Testis (tissue), 3 donors: ENCODE measurements around the gene ZSCAN2. TPM values are rescaled to one million over a fixed set of nuclear protein-coding genes. Genes with fewer than 3 reads are reported as not detected.

Experiments used
- DNase-seq: peaks from one replicate; pipeline ENCODE4 v3.0.0-alpha.2; 2019
- H3K27ac ChIP-seq, 2 donors: fragments of 200-600 bp; sonication (generic); one replicate each; pipeline ENCODE4 v1.5.1; 2019
- H3K27me3 ChIP-seq: fragments of 200-600 bp; sonication (generic); one replicate; pipeline ENCODE4 v1.5.1; 2019
- H3K36me3 ChIP-seq: fragments of 200-600 bp; sonication (generic); one replicate; pipeline ENCODE4 v1.5.1; 2017; ENCODE audit warnings: low read depth; ENCODE audit errors: missing control alignments
- H3K4me1 ChIP-seq: fragments of 200-600 bp; sonication (generic); one replicate; pipeline ENCODE4 v1.5.1; 2019
- H3K4me3 ChIP-seq, 2 donors: fragments of 200-600 bp; sonication (generic); one replicate each; pipeline ENCODE4 v1.5.1; 2017 to 2019
- H3K9me3 ChIP-seq: fragments of 200-600 bp; sonication (generic); one replicate; pipeline ENCODE4 v1.5.1; 2017
- CTCF ChIP-seq, 3 experiments: fragments of 450-650 bp in 2 of 3; fragments of 200-600 bp in 1 of 3; sonication (generic) in 1 of 3; IDR thresholded peaks; one replicate each; pipeline ENCODE4 v1.5.1; 2016 to 2019; ENCODE audit warnings: antibody characterized with exemption in 3 of 3, mild to moderate bottlenecking in 2 of 3, moderate library complexity in 1 of 3
- POLR2A ChIP-seq: fragments of 450-650 bp; IDR thresholded peaks from one replicate; pipeline ENCODE4 v1.6.1; 2017; ENCODE audit warnings: antibody characterized with exemption, mild to moderate bottlenecking, moderate library complexity
- WGBS, 2 donors: methylation state at CpG; one replicate each; pipeline ENCODE4 v1.1.5; 2018; 5-methylcytosine and 5-hydroxymethylcytosine counted together
- intact Hi-C: fragments of 100-400 bp; cut with DNase I; formaldehyde crosslinking; loops from one replicate; pipeline ENCODE4 v1.15.1; 2023; ENCODE audit warnings: low total_unique reads
- polyA plus RNA-seq: library from polyadenylated mRNA; stranded (reverse); fragments of 350-450 nt; fragmentation: Illumina TruSeq; extraction: RNeasy Lipid Tissue Mini Kit (QIAGEN cat#74804); gene quantifications from one replicate; pipeline ENCODE4 v1.2.3, GENCODE V29; 2014; ENCODE audit warnings: low read depth, low replicate concordance; ENCODE audit not compliant: insufficient read depth
- total RNA-seq, 2 donors: library from RNA; depleted of rRNA; stranded (reverse); fragments of >200 nt; gene quantifications; one replicate each; pipeline ENCODE4 v1.2.3, GENCODE V29; 2016

The ZSCAN2 gene
- total and polyA plus RNA-seq, 3 donors from 2014 or later: 15.3 to 18.6 (median 16.1) TPM

DNA sequence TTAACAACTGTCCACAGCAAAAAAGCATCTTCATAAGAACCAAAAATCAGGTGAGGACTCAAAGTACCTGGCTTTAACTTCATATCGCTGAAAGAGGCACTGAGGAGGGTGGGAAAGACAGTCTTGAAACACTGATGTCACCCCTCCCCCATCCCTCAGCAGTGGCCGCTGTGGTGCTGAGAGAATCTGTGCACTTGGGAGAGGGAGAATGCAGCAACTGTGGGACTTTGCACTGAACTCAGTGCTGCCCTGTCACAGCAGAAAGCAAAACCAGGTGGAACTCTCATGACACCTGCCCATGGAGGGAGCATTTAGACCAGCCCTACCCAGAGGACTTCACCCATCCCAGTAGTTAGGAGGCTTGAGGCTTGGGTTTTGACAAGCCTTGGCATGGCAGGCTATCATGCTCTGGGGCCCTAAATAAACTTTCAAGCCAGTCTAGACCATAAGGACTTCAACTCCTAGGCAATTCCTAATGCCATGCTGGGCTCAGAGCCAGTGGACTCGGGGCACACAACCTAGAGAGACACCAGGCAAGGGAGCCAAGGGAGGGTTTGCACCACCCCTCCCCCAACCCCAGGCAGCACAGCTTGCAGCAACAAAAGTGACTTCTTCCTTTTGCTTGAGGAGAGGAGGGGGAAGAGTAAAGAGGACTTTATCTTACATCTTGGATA lies 6.1 kb upstream of the ZSCAN2 start:
- WGBS, 2 donors: 71 to 91% methylated on average over 3 of the region's 3 CpGs

DNA sequence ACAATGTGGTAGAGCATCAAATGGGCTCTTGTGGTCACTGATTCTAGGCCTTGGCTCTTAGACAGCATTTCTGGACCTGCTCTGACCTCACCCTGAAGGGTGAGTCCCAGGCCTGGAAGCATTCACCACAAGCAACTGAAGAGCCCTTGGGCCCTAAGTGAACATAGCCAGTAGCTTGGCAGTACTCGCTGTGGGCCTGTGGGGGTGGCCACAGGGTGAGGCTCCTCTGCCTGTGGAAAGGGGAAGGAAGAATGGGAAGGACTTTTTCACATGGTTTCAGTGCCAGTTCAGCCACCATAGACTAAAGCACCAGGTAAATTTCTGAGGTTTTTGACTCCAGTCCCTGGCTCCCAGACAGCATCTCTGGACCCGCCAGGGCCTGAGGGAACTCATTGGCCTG lies 5.1 kb upstream of the ZSCAN2 start:
- H3K9me3 ChIP-seq: no peaks in the 10 kb centered on the region
- no peaks in the 10 kb centered on the region for H3K4me1 ChIP-seq
- no peak for DNase-seq
- no peak overlapping the region for H3K4me3 ChIP-seq
- H3K27ac ChIP-seq: no peak overlapping the region
- H3K27me3 ChIP-seq: no peaks in the 10 kb centered on the region
- 93% methylated on average over 2 of the region's 2 CpGs; no CpG with 5 or more reads in 1 of the 2 donors for WGBS, 2 donors
- intact Hi-C loops: no loop called here
- no peaks in the 10 kb centered on the region for H3K36me3 ChIP-seq
- TF ChIP-seq CTCF (IDR thresholded peaks at IDR 0.05): no peak
- TF ChIP-seq POLR2A: no peak

More for the DNA sequence above, 6.1 kb upstream of the ZSCAN2 start:
- no peaks in the 10 kb centered on the region for H3K27me3 ChIP-seq
- no peaks in the 10 kb centered on the region for H3K36me3 ChIP-seq
- H3K27ac ChIP-seq: no peak overlapping the region
- no peak overlapping the region for H3K4me3 ChIP-seq
- intact Hi-C loops: no loop called here
- no peak for DNase-seq
- H3K9me3 ChIP-seq: no peaks in the 10 kb centered on the region
- H3K4me1 ChIP-seq: no peaks in the 10 kb centered on the region
- no peak for TF ChIP-seq CTCF (IDR thresholded peaks at IDR 0.05)
- TF ChIP-seq POLR2A: no peak

DNA sequence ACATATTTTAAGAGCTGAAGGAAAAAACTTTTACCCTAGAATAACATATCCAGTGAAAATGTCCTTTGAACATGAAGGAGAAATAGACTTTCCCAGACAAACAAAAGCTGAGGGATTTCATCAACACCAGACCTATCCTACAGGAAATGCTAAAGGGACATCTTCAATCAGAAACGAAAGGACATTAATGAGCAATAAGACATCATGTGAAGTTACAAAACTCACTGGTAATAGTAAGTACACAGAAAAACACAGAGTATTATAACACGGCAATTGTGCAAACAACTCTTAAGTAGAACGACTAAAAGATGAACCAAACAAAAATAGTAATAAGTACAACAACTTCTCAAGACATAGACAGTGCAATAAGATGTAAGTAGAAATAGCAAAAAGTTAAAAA lies 3.5 kb upstream of the ZSCAN2 start:
- Histone ChIP-seq H3K4me3 (no peak overlapping the region), H3K4me1 (no peaks in the 10 kb centered on the region), H3K27ac (no peak overlapping the region), H3K9me3 (no peaks in the 10 kb centered on the region), H3K27me3 (no peaks in the 10 kb centered on the region), H3K36me3 (no peaks in the 10 kb centered on the region)
- DNase-seq: no peak
- 64 to 92% methylated on average over 3 of the region's 3 CpGs for WGBS, 2 donors
- intact Hi-C loops: no loop called here
- TF ChIP-seq CTCF (IDR thresholded peaks at IDR 0.05) (no peak), POLR2A (no peak)

DNA sequence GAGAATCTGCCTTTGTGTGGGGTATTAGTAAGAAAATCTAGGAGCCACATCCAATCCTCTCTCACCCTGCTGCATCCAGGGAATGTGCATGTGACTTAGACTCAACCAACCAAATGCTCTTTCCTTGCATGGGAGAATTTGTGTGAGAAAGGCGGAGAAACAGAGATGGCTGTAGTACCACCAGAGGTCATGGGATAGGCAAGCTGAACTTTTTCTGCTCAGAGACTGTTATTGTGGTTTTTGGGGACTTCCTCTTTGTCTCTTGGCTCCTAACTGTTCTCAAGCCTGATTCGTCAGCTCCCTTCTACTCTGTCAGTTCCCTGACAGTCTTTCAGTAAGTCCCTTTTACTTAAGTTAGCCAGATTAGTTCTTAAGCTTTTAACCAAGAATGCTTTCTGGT lies 2.6 kb upstream of the ZSCAN2 start:
- intact Hi-C loops: no loop called here
- H3K36me3 ChIP-seq: no peaks in the 10 kb centered on the region
- H3K27ac ChIP-seq: no peak overlapping the region
- no peaks in the 10 kb centered on the region for H3K4me1 ChIP-seq
- TF ChIP-seq POLR2A: no peak
- no peak for TF ChIP-seq CTCF (IDR thresholded peaks at IDR 0.05)
- no peak for DNase-seq
- 82 to 85% methylated on average over 2 of the region's 2 CpGs for WGBS, 2 donors
- H3K4me3 ChIP-seq: no peak overlapping the region
- H3K27me3 ChIP-seq: no peaks in the 10 kb centered on the region
- no peaks in the 10 kb centered on the region for H3K9me3 ChIP-seq

GRCh38 chr15:84598993-84599392 lies 1.8 kb upstream of the ZSCAN2 start:
- no peaks in the 10 kb centered on the region for H3K36me3 ChIP-seq
- no peaks in the 10 kb centered on the region for H3K4me1 ChIP-seq
- no peaks in the 10 kb centered on the region for H3K27me3 ChIP-seq
- H3K9me3 ChIP-seq: no peaks in the 10 kb centered on the region
- peak; percentile 64 to 65 (median 65) for TF ChIP-seq CTCF (IDR thresholded peaks at IDR 0.05)
- TF ChIP-seq POLR2A: no peak
- DNase-seq: peak; percentile 63
- no peak overlapping the region for H3K27ac ChIP-seq
- intact Hi-C loops: no loop called here
- H3K4me3 ChIP-seq: no peak overlapping the region
- WGBS, 2 donors: 83 to 93% methylated on average over 1 of the region's 1 CpG
